HepG2 (cell line): ENCODE measurements around the gene SLC23A3. TPM values are rescaled to one million over a fixed set of nuclear protein-coding genes. Genes with fewer than 3 reads are reported as not detected.

Experiments
- ATAC-seq: fragments of 200-7000 bp; cut with Tn5 transposase; 3 replicates; pipeline ENCODE4 v1.9.1; 2020; ENCODE audit warnings: mild to moderate bottlenecking, moderate library complexity
- BruUV-seq: library from RNA; stranded (reverse); fragments of 400-500 nt; replicated peaks from 2 replicates; lab custom pipeline; 2021; lab: Mats Ljungman, UMichigan
- CTCF ChIA-PET: fragments of 300-600 bp; formaldehyde crosslinking; extraction: SDS; loops from one replicate; lab custom pipeline; 2021; ENCODE audit warnings: low total read pairs, inconsistent platforms, low intra/inter-chr PET ratio; lab: Yijun Ruan, JAX
- POLR2A ChIA-PET: fragments of 350-600 bp; sonication (Branson Sonifier 250); formaldehyde crosslinking; loops from one replicate; lab custom pipeline; 2020; ENCODE audit warnings: antibody characterized with exemption, inconsistent platforms; lab: Yijun Ruan, JAX
- DNase-seq: peaks from one replicate; pipeline ENCODE4 v3.0.0-alpha.2; 2015; ENCODE audit warnings: low spot score
- FAIRE-seq: peaks from 3 replicates; lab custom pipeline; 2011; peaks lifted over from hg19 to GRCh38; lab: Jason Lieb, UNC
- H2AFZ ChIP-seq: one replicate; pipeline ENCODE4 v1.6.1; 2011; ENCODE audit warnings: low read length, inconsistent platforms
- H3K27ac ChIP-seq: fragments of 300-600 bp; 3 replicates; pipeline ENCODE4 v1.8.0; 2011; ENCODE audit warnings: mixed run types, mild to moderate bottlenecking, mixed read lengths, low read length, inconsistent platforms; ENCODE audit not compliant: insufficient read depth; ENCODE audit errors: extremely low read length
- H3K27me3 ChIP-seq, 2 experiments: fragments of 200-600 bp in 1 of 2; 2 replicates in 1 of 2; 3 replicates in 1 of 2; pipeline versions ENCODE4 v1.6.0 to v1.8.0; 2011; ENCODE audit warnings: low read length in 2 of 2, mild to moderate bottlenecking in 2 of 2, moderate library complexity in 2 of 2, inconsistent platforms in 1 of 2; ENCODE audit not compliant: insufficient read depth in 2 of 2, control insufficient read depth in 1 of 2
- H3K36me3 ChIP-seq, 2 experiments: fragments of 200-600 bp in 1 of 2; replicated peaks in 1 of 2; 2 replicates in 1 of 2; 3 replicates in 1 of 2; pipeline versions ENCODE4 v1.5.1 to v1.8.0; 2011; ENCODE audit warnings: low read length in 2 of 2, inconsistent platforms in 1 of 2; ENCODE audit not compliant: insufficient read depth in 2 of 2, control insufficient read depth in 1 of 2
- H3K4me1 ChIP-seq: 2 replicates; pipeline ENCODE4 v1.5.1; 2012; ENCODE audit warnings: low read length, inconsistent platforms; ENCODE audit not compliant: insufficient read depth
- H3K4me2 ChIP-seq: 2 replicates; pipeline ENCODE4 v1.6.0; 2011; ENCODE audit warnings: low read depth, low read length, inconsistent platforms
- H3K4me3 ChIP-seq, 3 experiments: fragments of 200-600 bp in 1 of 3; sonication (generic), shearing (Covaris generic) in 1 of 3; replicated peaks in 1 of 3; 2 replicates each; pipeline ENCODE4 v1.5.1; 2011 to 2016; ENCODE audit warnings: low read length in 3 of 3, inconsistent platforms in 2 of 3, low read depth in 2 of 3, mild to moderate bottlenecking in 2 of 3, control low read depth in 1 of 3, mixed read lengths in 1 of 3; ENCODE audit not compliant: insufficient read depth in 1 of 3
- H3K79me2 ChIP-seq: one replicate; pipeline ENCODE4 v1.6.1; 2011; ENCODE audit warnings: low read length, inconsistent platforms; ENCODE audit not compliant: insufficient read depth
- H3K9ac ChIP-seq: 2 replicates; pipeline ENCODE4 v1.6.0; 2011; ENCODE audit warnings: mild to moderate bottlenecking, low read depth, low read length, inconsistent platforms; ENCODE audit not compliant: insufficient read depth
- H3K9me3 ChIP-seq: 2 replicates; pipeline ENCODE4 v1.5.1; 2012; ENCODE audit warnings: mild to moderate bottlenecking, low read length
- H4K20me1 ChIP-seq: 2 replicates; pipeline ENCODE4 v1.6.0; 2011; ENCODE audit warnings: inconsistent platforms, mild to moderate bottlenecking, low read length, moderate library complexity; ENCODE audit not compliant: insufficient read depth
- HDAC6 ChIP-seq: fragments of 200-600 bp; sonication (generic); IDR thresholded peaks from 2 replicates; pipeline ENCODE4 v1.7.0; 2017; ENCODE audit warnings: mild to moderate bottlenecking, antibody characterized with exemption, low read length, low read depth
- KAT8 ChIP-seq: IDR thresholded peaks from 2 replicates; pipeline ENCODE4 v1.6.1; 2016; ENCODE audit warnings: missing genetic modification reagents, missing compliant biosample characterization
- PHF5A ChIP-seq: IDR thresholded peaks from one replicate; pipeline ENCODE4 v1.6.1; 2018; ENCODE audit warnings: low read depth, missing genetic modification reagents; ENCODE audit not compliant: unreplicated experiment
- THAP11 ChIP-seq: IDR thresholded peaks from 2 replicates; pipeline ENCODE4 v1.6.1; 2016; ENCODE audit warnings: missing biosample characterization, missing genetic modification reagents
- ZNF12 ChIP-seq: sonication (generic); formaldehyde crosslinking; IDR thresholded peaks from 2 replicates; pipeline ENCODE4 v1.5.0; 2020; ENCODE audit warnings: missing genetic modification reagents
- ZNF30 ChIP-seq: sonication (generic); formaldehyde crosslinking; IDR thresholded peaks from 2 replicates; pipeline ENCODE4 v1.5.0; 2020; ENCODE audit warnings: mild to moderate bottlenecking, missing genetic modification reagents
- ZNF33A ChIP-seq: sonication (generic); formaldehyde crosslinking; IDR thresholded peaks from 2 replicates; pipeline ENCODE4 v1.5.1; 2020; ENCODE audit warnings: missing genetic modification reagents, mild to moderate bottlenecking, moderate library complexity, borderline replicate concordance
- ZNF614 ChIP-seq: IDR thresholded peaks from 2 replicates; pipeline ENCODE4 v1.6.1; 2018; ENCODE audit warnings: missing biosample characterization, missing genetic modification reagents, inconsistent platforms, borderline replicate concordance
- WGBS: methylation state at CpG from one replicate; pipeline ENCODE4 v1.1.6; 2017; ENCODE audit warnings: low lambda C conversion rate; 5-methylcytosine and 5-hydroxymethylcytosine counted together
- in situ Hi-C: cut with HindIII; loops from 2 replicates; pipeline ENCODE4 v1.10.0; 2017; ENCODE audit warnings: low pct_unique_long_range_greater_than_20kb; ENCODE audit not compliant: extremely low pct_ligation_motif_present
- intact Hi-C: fragments of 100-400 bp; cut with micrococcal nuclease; formaldehyde crosslinking; loops from one replicate; pipeline ENCODE4 v1.10.0; 2022; ENCODE audit not compliant: unreplicated experiment
- polyA plus RNA-seq, 8 experiments: library from polyadenylated mRNA; depleted of rRNA in 3 of 8; stranded (reverse) in 7 of 8; unstranded in 1 of 8; fragments of >200 nt; fragmentation: Illumina TruSeq in 4 of 8; extraction: Trizol in 4 of 8; gene quantifications; 2 replicates each; pipeline versions ENCODE4 v1.2.1 to v1.2.3, GENCODE V29; 2011 to 2016; ENCODE audit warnings: low read depth in 4 of 8, missing spikeins in 1 of 8, mixed read lengths in 1 of 8; ENCODE audit not compliant: insufficient read depth in 1 of 8
- total RNA-seq, 5 experiments: library from RNA; depleted of rRNA; stranded (reverse); fragments of >200 nt; fragmentation: Illumina TruSeq; extraction: Trizol; gene quantifications; 2 replicates each; pipeline ENCODE4 v1.2.3, GENCODE V29; 2016; ENCODE audit warnings: low read depth in 1 of 5
- TF ChIP-seq, protein P1 (sequence below): sonication (generic); formaldehyde crosslinking; IDR thresholded peaks from 2 replicates; pipeline ENCODE4 v1.8.0; 2022; ENCODE audit warnings: missing genetic modification reagents, low read depth, mild to moderate bottlenecking, borderline replicate concordance
- TF ChIP-seq, protein P2 (sequence below): sonication (generic); formaldehyde crosslinking; IDR thresholded peaks from 2 replicates; pipeline ENCODE4 v1.5.0; 2020; ENCODE audit warnings: missing genetic modification reagents

Gene SLC23A3
- total and polyA plus RNA-seq, 2 of the 13 experiments (the other 11 are each of a cell fraction or from before 2014, with no cell fraction given) = 0.38 to 0.78 TPM

DNA sequence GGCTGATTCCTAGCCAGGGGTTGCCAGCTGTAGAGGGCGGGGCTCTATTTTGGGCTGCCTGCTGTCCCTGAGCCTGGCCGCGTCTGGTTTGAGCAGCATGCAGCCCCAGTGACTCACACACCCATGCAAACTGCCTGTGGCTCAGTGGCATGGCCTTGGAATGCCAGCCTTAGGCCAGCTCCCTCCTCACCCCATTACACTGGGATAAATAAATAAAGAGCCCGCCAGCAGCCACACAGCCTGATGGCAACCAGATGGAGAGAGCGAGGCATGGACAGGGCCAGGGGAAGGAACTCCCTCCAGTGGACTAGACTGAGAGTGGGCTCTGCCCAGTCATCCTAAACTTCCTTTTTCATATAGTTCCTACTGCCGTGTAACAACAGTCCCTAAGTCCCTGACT lies 27.5 kb downstream of the SLC23A3 start:
- Histone ChIP-seq H3K9ac (no peak overlapping the region), H3K9me3 (no peaks in the 10 kb centered on the region), H4K20me1 (no peaks in the 10 kb centered on the region), H3K4me3 (no peak overlapping the region), H3K79me2 (no peaks in the 10 kb centered on the region), H3K4me2 (no peak overlapping the region), H3K27me3 (no peaks in the 10 kb centered on the region), H3K4me1 (no peaks in the 10 kb centered on the region), H2AFZ (no peak overlapping the region), H3K27ac (no peak overlapping the region), H3K36me3 (peaks cover 15 to 30% of the 10 kb centered on the region in 2 experiments)
- intact Hi-C loops (no loop called here), in situ Hi-C loops (no loop called here)
- POLR2A ChIA-PET = no interaction called here
- no peak for TF ChIP-seq HDAC6
- no peak for TF ChIP-seq PHF5A (CRISPR knock-in tag)
- TF ChIP-seq ZNF33A (CRISPR knock-in tag) = no peak
- TF ChIP-seq, protein P1, sequence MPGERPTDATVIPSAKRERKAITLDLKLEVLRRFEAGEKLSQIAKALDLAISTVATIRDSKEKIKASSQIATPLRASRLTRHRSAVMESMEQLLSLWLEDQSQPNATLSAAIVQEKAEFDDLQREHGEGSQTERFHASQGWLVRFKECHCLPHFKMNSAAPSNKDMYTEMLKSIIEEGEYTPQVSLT (CRISPR knock-in tag) = no peak
- TF ChIP-seq, protein P2, sequence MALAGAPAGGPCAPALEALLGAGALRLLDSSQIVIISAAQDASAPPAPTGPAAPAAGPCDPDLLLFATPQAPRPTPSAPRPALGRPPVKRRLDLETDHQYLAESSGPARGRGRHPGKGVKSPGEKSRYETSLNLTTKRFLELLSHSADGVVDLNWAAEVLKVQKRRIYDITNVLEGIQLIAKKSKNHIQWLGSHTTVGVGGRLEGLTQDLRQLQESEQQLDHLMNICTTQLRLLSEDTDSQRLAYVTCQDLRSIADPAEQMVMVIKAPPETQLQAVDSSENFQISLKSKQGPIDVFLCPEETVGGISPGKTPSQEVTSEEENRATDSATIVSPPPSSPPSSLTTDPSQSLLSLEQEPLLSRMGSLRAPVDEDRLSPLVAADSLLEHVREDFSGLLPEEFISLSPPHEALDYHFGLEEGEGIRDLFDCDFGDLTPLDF (CRISPR knock-in tag) = no peak
- no peak for TF ChIP-seq THAP11 (CRISPR knock-in tag)
- no peak for TF ChIP-seq ZNF30 (CRISPR knock-in tag)
- no peak for TF ChIP-seq ZNF614 (CRISPR knock-in tag)
- TF ChIP-seq ZNF12 (CRISPR knock-in tag) = no peak
- no peak for TF ChIP-seq KAT8 (CRISPR knock-in tag)
- no TSS peak for BruUV-seq
- CTCF ChIA-PET = no interaction called here
- WGBS = 95% methylated on average over 6 of the region's 6 CpGs
- DNase-seq (no peak), ATAC-seq (no peak), FAIRE-seq (no peak)
